ENCODE results near the gene ATCAY. TPM values are rescaled to one million over a fixed set of nuclear protein-coding genes. Genes with fewer than 3 reads are reported as not detected.

Gene ATCAY
- polyA plus RNA-seq, 1 donor from 2014 or later: 73.8 TPM

DNA sequence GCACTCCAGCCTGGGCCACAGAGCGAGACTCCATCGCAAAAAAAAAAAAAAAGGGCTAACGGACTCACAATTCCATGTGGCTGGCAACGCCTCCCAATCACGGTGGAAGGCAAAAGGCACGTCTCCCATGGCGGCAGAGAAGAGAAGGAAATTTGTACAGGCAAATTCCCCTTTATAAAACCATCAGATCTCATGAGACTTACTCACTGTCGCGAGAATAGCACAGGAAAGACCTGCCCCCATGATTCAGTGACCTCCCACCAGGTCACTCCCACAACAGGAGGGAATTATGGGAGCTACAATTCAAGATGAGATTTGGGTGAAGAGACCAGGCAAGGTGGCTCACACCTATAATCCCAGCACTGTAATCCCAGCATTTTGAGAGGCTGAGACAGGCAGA, 33.7 kb downstream of the ATCAY start:
- H3K27ac ChIP-seq (ENCODE audit: low read length): no peak overlapping the region
- H3K9ac ChIP-seq (ENCODE audit: low read length): no peak overlapping the region
- TF ChIP-seq RAD21 (conservative IDR thresholded peaks at IDR 0.05) (no peak), TAF1 (IDR thresholded peaks at IDR 0.05; ENCODE audit: low read depth) (no peak), EZH2 (IDR thresholded peaks at IDR 0.05; ENCODE audit: borderline replicate concordance, insufficient read depth, low read length, poor library complexity, severe bottlenecking) (no peak), REST (IDR thresholded peaks at IDR 0.05; ENCODE audit: borderline replicate concordance) (no peak), POLR2AphosphoS5 (IDR thresholded peaks at IDR 0.05) (no peak), MXI1 (conservative IDR thresholded peaks at IDR 0.05; ENCODE audit: poor library complexity, severe bottlenecking) (no peak), SMC3 (conservative IDR thresholded peaks at IDR 0.05; ENCODE audit: poor library complexity) (no peak), EP300 (conservative IDR thresholded peaks at IDR 0.05; ENCODE audit: poor library complexity, severe bottlenecking) (no peak)
- TF ChIP-seq, protein P1, sequence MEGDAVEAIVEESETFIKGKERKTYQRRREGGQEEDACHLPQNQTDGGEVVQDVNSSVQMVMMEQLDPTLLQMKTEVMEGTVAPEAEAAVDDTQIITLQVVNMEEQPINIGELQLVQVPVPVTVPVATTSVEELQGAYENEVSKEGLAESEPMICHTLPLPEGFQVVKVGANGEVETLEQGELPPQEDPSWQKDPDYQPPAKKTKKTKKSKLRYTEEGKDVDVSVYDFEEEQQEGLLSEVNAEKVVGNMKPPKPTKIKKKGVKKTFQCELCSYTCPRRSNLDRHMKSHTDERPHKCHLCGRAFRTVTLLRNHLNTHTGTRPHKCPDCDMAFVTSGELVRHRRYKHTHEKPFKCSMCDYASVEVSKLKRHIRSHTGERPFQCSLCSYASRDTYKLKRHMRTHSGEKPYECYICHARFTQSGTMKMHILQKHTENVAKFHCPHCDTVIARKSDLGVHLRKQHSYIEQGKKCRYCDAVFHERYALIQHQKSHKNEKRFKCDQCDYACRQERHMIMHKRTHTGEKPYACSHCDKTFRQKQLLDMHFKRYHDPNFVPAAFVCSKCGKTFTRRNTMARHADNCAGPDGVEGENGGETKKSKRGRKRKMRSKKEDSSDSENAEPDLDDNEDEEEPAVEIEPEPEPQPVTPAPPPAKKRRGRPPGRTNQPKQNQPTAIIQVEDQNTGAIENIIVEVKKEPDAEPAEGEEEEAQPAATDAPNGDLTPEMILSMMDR (IDR thresholded peaks at IDR 0.05; ENCODE audit: poor library complexity, severe bottlenecking): no peak
- H3F3A ChIP-seq (ENCODE audit: insufficient read depth, low read length, poor library complexity, severe bottlenecking): no peaks in the 10 kb centered on the region
- H3K4me2 ChIP-seq (ENCODE audit: low read length): no peak overlapping the region
- H2AFZ ChIP-seq (ENCODE audit: low read depth, low read length): no peak overlapping the region
- no peaks in the 10 kb centered on the region for H3K79me2 ChIP-seq (replicated peaks; ENCODE audit: insufficient read depth, low read length)
- peaks cover 12% of the 10 kb centered on the region for H3K9me3 ChIP-seq (ENCODE audit: low read length)
- H3K9me2 ChIP-seq (ENCODE audit: insufficient read depth, low read length): no peaks in the 10 kb centered on the region
- H3K27me3 ChIP-seq (ENCODE audit: insufficient read depth, low read depth, low read length): no peaks in the 10 kb centered on the region
- no peak overlapping the region for H3K4me3 ChIP-seq (ENCODE audit: low read length)
- H3K36me3 ChIP-seq (ENCODE audit: insufficient read depth, low read length): peaks cover 16% of the 10 kb centered on the region
- H4K20me1 ChIP-seq (ENCODE audit: insufficient read depth): no peaks in the 10 kb centered on the region

DNA sequence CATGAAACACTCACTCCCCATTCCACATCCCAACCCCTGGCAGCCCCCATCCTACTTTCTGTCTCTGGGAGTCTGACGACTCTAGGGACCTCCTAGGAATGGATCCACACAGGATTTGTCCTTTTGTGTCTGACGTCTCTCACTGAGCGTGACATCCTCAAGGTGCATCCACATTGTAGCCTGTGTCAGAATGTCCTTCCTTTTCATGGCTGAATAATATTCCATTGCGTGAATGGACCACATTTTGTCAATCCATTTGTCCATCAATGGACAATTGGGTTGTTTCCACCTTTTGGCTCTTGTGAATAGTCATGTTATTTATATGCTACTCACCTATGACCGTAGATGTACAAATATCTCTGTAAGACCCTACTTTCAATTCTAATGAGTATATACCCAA, 35.5 kb downstream of the ATCAY start:
- H3K27ac ChIP-seq (ENCODE audit: low read length): no peak overlapping the region
- peaks cover 6% of the 10 kb centered on the region for H3K36me3 ChIP-seq (ENCODE audit: insufficient read depth, low read length)
- H3K9me2 ChIP-seq (ENCODE audit: insufficient read depth, low read length): no peaks in the 10 kb centered on the region
- no peaks in the 10 kb centered on the region for H3K27me3 ChIP-seq (ENCODE audit: insufficient read depth, low read depth, low read length)
- H3K9me3 ChIP-seq (ENCODE audit: low read length): no peaks in the 10 kb centered on the region
- H3F3A ChIP-seq (ENCODE audit: insufficient read depth, low read length, poor library complexity, severe bottlenecking): no peaks in the 10 kb centered on the region
- H3K4me2 ChIP-seq (ENCODE audit: low read length): no peak overlapping the region
- no peak overlapping the region for H3K4me3 ChIP-seq (ENCODE audit: low read length)
- H3K9ac ChIP-seq (ENCODE audit: low read length): no peak overlapping the region
- TF ChIP-seq RAD21 (conservative IDR thresholded peaks at IDR 0.05) (no peak), POLR2AphosphoS5 (IDR thresholded peaks at IDR 0.05) (no peak), MXI1 (conservative IDR thresholded peaks at IDR 0.05; ENCODE audit: poor library complexity, severe bottlenecking) (no peak), EP300 (conservative IDR thresholded peaks at IDR 0.05; ENCODE audit: poor library complexity, severe bottlenecking) (no peak), SMC3 (conservative IDR thresholded peaks at IDR 0.05; ENCODE audit: poor library complexity) (no peak), EZH2 (IDR thresholded peaks at IDR 0.05; ENCODE audit: borderline replicate concordance, insufficient read depth, low read length, poor library complexity, severe bottlenecking) (no peak), TAF1 (IDR thresholded peaks at IDR 0.05; ENCODE audit: low read depth) (no peak), REST (IDR thresholded peaks at IDR 0.05; ENCODE audit: borderline replicate concordance) (no peak)
- TF ChIP-seq, protein P1 (IDR thresholded peaks at IDR 0.05; ENCODE audit: poor library complexity, severe bottlenecking): no peak
- no peaks in the 10 kb centered on the region for H4K20me1 ChIP-seq (ENCODE audit: insufficient read depth)
- H3K79me2 ChIP-seq (replicated peaks; ENCODE audit: insufficient read depth, low read length): no peaks in the 10 kb centered on the region
- no peak overlapping the region for H2AFZ ChIP-seq (ENCODE audit: low read depth, low read length)
